K562 (cell line): ENCODE measurements around the gene CABP4. TPM values are rescaled to one million over a fixed set of nuclear protein-coding genes. Genes with fewer than 3 reads are reported as not detected.

Source experiments
- BCOR ChIP-seq: fragments of 450-650 bp; IDR thresholded peaks from 2 replicates; pipeline ENCODE4 v1.6.1; 2016
- COPS2 ChIP-seq: fragments of 450-650 bp; conservative IDR thresholded peaks from 2 replicates; pipeline ENCODE4 v1.6.1; 2016; ENCODE audit warnings: mild to moderate bottlenecking, moderate library complexity
- DIDO1 ChIP-seq: fragments of 450-650 bp; IDR thresholded peaks from 2 replicates; pipeline ENCODE4 v1.6.1; 2016; ENCODE audit warnings: low read depth, missing biosample characterization, missing genetic modification characterization
- DPF2 ChIP-seq: fragments of 450-650 bp; IDR thresholded peaks from 2 replicates; pipeline ENCODE4 v1.6.1; 2016
- HDGF ChIP-seq: fragments of 450-650 bp; IDR thresholded peaks from 2 replicates; pipeline ENCODE4 v1.6.1; 2016
- JUND ChIP-seq, 2 experiments: IDR thresholded peaks; 2 replicates in 1 of 2; 3 replicates in 1 of 2; pipeline ENCODE4 v1.6.1; 2011; ENCODE audit warnings: borderline replicate concordance in 2 of 2, low read depth in 2 of 2, low read length in 2 of 2, improper control_type of control experiment in 1 of 2, missing biosample characterization in 1 of 2, missing genetic modification characterization in 1 of 2, missing genetic modification reagents in 1 of 2
- MCM5 ChIP-seq: fragments of 450-650 bp; IDR thresholded peaks from 2 replicates; pipeline ENCODE4 v1.6.1; 2016; ENCODE audit warnings: low read depth
- MTA1 ChIP-seq: fragments of 450-650 bp; IDR thresholded peaks from 2 replicates; pipeline ENCODE4 v1.6.1; 2017; ENCODE audit warnings: borderline replicate concordance
- PTTG1 ChIP-seq: fragments of 450-650 bp; IDR thresholded peaks from 2 replicates; pipeline ENCODE4 v1.6.1; 2016; ENCODE audit warnings: low read depth, mild to moderate bottlenecking, missing genetic modification characterization, missing compliant biosample characterization
- U2AF2 ChIP-seq: fragments of 200-400 bp; formaldehyde crosslinking; optimal IDR thresholded peaks from 2 replicates; pipeline ENCODE3; 2017; ENCODE audit warnings: low read depth, mild to moderate bottlenecking, low read length
- ZNF24 ChIP-seq: fragments of 450-650 bp; IDR thresholded peaks from 2 replicates; pipeline ENCODE4 v1.6.1; 2016
- ZNF316 ChIP-seq: fragments of 450-650 bp; IDR thresholded peaks from 2 replicates; pipeline ENCODE4 v1.6.1; 2016
- ZNF41 ChIP-seq: fragments of 250-450 bp; sonication (Bioruptor Pico); conservative IDR thresholded peaks from 2 replicates; pipeline ENCODE4 v1.4.0; 2020; ENCODE audit warnings: mild to moderate bottlenecking
- ZNF57 ChIP-seq: fragments of 450-650 bp; formaldehyde crosslinking; IDR thresholded peaks from 2 replicates; pipeline ENCODE4 v1.4.0; 2020; ENCODE audit warnings: mild to moderate bottlenecking, moderate library complexity
- ZNF589 ChIP-seq: fragments of 200-800 bp; sonication (Bioruptor generic); IDR thresholded peaks from 2 replicates; pipeline ENCODE4 v1.6.1; 2016; ENCODE audit warnings: low read depth, missing genetic modification characterization, missing compliant biosample characterization
- polyA plus RNA-seq, 8 experiments: library from polyadenylated mRNA; depleted of rRNA in 4 of 8; stranded (reverse) in 5 of 8; unstranded in 3 of 8; fragments of >200 nt; fragmentation: Nextera tagmentation in 2 of 8; fragmentation: Illumina TruSeq in 1 of 8; extraction: Ambion mirVana in 2 of 8; extraction: Trizol in 1 of 8; gene quantifications; 2 replicates each; pipeline versions ENCODE4 v1.2.1 to v1.2.3, GENCODE V29; 2011 to 2014; ENCODE audit warnings: inconsistent platforms in 1 of 8, missing spikeins in 1 of 8
- total RNA-seq, 7 experiments: library from RNA; depleted of rRNA in 6 of 7; stranded (reverse); fragments of >200 nt in 6 of 7; fragmentation: Illumina TruSeq in 2 of 7; extraction: Trizol in 2 of 7; gene quantifications; 2 replicates each; pipeline versions ENCODE4 v1.2.1 to v1.2.3, GENCODE V29; 2011 to 2021; ENCODE audit warnings: low replicate concordance in 1 of 7
- TF ChIP-seq, protein P1 (sequence below): fragments of 450-650 bp; formaldehyde crosslinking; IDR thresholded peaks from 2 replicates; pipeline ENCODE4 v1.4.0; 2020; ENCODE audit warnings: mild to moderate bottlenecking, moderate library complexity
- TF ChIP-seq, protein P2 (sequence below), 2 experiments: fragments of 450-650 bp; formaldehyde crosslinking in 1 of 2; IDR thresholded peaks; 2 replicates each; pipeline versions ENCODE4 v1.4.0 to v1.6.1; 2014 to 2020; ENCODE audit warnings: mild to moderate bottlenecking in 2 of 2, borderline replicate concordance in 1 of 2, low read depth in 1 of 2
- TF ChIP-seq, protein P3 (sequence below): fragments of 250-450 bp; sonication (Bioruptor Pico); IDR thresholded peaks from 2 replicates; pipeline ENCODE4 v1.4.0; 2020; ENCODE audit warnings: mild to moderate bottlenecking, moderate library complexity

CABP4 gene
- total and polyA plus RNA-seq, 9 of the 15 experiments (the other 6 are each of a cell fraction or from before 2014, with no cell fraction given): 0.11 TPM; not detected in 8

DNA sequence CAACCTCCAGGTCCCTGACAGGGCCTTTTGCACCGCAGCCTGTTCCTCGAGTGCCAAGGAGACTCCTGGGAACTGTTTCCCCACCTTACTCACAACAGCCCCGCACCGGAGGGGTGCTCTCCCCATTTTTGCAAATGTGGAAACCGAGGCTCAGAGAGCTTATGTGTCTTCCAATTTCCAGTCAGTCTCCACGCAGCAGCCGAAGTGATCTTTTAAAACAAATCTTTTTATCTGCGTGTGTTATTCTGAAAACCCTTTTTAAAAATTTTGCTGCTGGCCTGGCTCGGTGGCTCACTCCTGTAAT, 14.3 kb downstream of the CABP4 start (continued):
- TF ChIP-seq JUND (IDR thresholded peaks at IDR 0.05; ENCODE audit: borderline replicate concordance, low read depth, low read length) (no peak), JUND (tag; IDR thresholded peaks at IDR 0.05; ENCODE audit: borderline replicate concordance, low read depth, low read length) (no peak), HDGF (0 out of 2 replicates have a peak, but pooled peaks have one; percentile 42), ZNF57 (CRISPR knock-in tag) (0 out of 2 replicates have a peak, but pooled peaks have one; percentile 62), BCOR (0 out of 2 replicates have a peak, but pooled peaks have one; percentile 8), ZNF316 (no peak), PTTG1 (tag) (no peak), DIDO1 (tag) (no peak), ZNF41 (no peak), COPS2 (no peak), MCM5 (no peak), DPF2 (no peak), MTA1 (peak; percentile 58; the same call in 1 of the 2 replicates), ZNF589 (no peak), ZNF24 (no peak), U2AF2 (no peak)
- TF ChIP-seq, protein P1, sequence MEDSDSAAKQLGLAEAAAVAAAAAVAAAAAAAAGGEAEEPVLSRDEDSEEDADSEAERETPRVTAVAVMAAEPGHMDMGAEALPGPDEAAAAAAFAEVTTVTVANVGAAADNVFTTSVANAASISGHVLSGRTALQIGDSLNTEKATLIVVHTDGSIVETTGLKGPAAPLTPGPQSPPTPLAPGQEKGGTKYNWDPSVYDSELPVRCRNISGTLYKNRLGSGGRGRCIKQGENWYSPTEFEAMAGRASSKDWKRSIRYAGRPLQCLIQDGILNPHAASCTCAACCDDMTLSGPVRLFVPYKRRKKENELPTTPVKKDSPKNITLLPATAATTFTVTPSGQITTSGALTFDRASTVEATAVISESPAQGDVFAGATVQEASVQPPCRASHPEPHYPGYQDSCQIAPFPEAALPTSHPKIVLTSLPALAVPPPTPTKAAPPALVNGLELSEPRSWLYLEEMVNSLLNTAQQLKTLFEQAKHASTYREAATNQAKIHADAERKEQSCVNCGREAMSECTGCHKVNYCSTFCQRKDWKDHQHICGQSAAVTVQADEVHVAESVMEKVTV (CRISPR knock-in tag): no peak
- TF ChIP-seq, protein P2, sequence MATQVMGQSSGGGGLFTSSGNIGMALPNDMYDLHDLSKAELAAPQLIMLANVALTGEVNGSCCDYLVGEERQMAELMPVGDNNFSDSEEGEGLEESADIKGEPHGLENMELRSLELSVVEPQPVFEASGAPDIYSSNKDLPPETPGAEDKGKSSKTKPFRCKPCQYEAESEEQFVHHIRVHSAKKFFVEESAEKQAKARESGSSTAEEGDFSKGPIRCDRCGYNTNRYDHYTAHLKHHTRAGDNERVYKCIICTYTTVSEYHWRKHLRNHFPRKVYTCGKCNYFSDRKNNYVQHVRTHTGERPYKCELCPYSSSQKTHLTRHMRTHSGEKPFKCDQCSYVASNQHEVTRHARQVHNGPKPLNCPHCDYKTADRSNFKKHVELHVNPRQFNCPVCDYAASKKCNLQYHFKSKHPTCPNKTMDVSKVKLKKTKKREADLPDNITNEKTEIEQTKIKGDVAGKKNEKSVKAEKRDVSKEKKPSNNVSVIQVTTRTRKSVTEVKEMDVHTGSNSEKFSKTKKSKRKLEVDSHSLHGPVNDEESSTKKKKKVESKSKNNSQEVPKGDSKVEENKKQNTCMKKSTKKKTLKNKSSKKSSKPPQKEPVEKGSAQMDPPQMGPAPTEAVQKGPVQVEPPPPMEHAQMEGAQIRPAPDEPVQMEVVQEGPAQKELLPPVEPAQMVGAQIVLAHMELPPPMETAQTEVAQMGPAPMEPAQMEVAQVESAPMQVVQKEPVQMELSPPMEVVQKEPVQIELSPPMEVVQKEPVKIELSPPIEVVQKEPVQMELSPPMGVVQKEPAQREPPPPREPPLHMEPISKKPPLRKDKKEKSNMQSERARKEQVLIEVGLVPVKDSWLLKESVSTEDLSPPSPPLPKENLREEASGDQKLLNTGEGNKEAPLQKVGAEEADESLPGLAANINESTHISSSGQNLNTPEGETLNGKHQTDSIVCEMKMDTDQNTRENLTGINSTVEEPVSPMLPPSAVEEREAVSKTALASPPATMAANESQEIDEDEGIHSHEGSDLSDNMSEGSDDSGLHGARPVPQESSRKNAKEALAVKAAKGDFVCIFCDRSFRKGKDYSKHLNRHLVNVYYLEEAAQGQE (IDR thresholded peaks at IDR 0.05; ENCODE audit: borderline replicate concordance): no peak
- TF ChIP-seq, protein P2 (CRISPR knock-in tag; IDR thresholded peaks at IDR 0.05; ENCODE audit: low read depth): 0 out of 2 replicates have a peak, but pooled peaks have one; percentile 15
- TF ChIP-seq, protein P3, sequence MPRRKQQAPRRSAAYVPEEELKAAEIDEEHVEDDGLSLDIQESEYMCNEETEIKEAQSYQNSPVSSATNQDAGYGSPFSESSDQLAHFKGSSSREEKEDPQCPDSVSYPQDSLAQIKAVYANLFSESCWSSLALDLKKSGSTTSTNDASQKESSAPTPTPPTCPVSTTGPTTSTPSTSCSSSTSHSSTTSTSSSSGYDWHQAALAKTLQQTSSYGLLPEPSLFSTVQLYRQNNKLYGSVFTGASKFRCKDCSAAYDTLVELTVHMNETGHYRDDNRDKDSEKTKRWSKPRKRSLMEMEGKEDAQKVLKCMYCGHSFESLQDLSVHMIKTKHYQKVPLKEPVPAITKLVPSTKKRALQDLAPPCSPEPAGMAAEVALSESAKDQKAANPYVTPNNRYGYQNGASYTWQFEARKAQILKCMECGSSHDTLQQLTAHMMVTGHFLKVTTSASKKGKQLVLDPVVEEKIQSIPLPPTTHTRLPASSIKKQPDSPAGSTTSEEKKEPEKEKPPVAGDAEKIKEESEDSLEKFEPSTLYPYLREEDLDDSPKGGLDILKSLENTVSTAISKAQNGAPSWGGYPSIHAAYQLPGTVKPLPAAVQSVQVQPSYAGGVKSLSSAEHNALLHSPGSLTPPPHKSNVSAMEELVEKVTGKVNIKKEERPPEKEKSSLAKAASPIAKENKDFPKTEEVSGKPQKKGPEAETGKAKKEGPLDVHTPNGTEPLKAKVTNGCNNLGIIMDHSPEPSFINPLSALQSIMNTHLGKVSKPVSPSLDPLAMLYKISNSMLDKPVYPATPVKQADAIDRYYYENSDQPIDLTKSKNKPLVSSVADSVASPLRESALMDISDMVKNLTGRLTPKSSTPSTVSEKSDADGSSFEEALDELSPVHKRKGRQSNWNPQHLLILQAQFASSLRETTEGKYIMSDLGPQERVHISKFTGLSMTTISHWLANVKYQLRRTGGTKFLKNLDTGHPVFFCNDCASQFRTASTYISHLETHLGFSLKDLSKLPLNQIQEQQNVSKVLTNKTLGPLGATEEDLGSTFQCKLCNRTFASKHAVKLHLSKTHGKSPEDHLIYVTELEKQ (CRISPR knock-in tag): no peak
